ENCODE data around the gene CMIP.

CMIP gene

GRCh38 chr16:81612351-81613163 is 167.9 kb downstream of the CMIP start:
- no peak for DNase-seq

DNA sequence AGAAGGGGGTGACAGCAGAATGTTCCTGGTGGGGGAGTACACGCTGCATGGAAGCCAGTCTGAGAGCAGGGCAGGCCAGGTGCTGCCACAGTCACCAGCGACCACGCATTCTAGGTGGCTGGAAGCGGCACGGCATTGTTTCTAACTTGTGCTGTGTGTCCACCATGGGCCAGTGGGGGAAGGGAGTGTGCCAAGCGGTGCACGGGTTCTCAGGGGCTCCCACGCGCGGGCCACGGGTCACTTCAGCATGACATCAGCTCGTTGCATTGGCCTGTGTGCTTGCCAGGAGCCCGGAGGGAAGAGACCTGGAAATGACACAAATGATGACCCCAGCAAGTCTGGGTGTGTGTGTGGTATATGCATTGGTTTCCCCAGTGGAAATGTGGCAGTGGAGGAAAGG is 169.6 kb downstream of the CMIP start:
- DNase-seq: no peak

DNA sequence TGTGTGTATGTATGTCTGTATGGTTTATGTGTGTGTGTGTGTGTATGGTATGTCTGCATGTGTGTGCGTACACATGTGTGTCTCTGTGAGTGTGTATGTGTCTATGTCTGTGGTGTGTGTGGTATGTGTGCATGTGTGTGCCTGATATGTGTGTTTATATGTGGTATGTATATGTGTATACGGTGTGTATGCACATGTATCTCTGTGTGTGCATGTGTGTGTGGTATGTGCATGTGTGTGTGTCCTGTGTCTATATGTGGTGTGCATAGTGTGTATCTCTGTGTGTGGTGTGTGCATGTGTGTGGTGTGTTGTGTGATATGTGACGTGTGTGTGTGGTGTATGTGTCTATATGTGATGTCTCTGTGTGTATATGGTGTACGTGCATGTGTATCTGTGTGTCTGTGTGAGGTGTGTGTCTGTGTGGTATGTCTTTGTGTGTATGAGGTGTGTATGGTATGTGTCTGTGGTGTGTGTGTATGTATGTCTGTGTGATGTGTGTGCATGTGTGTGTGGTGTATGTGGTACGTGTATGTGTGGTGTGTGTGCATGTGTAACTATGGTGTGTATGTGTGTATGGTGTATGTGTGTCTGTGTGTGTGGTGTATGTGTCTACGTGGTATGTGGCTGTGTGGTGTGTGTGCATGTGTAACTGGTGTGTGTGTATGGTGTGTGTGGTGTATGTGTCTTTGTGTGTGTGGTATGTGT is 170.2 kb downstream of the CMIP start:
- DNase-seq: no peak

DNA sequence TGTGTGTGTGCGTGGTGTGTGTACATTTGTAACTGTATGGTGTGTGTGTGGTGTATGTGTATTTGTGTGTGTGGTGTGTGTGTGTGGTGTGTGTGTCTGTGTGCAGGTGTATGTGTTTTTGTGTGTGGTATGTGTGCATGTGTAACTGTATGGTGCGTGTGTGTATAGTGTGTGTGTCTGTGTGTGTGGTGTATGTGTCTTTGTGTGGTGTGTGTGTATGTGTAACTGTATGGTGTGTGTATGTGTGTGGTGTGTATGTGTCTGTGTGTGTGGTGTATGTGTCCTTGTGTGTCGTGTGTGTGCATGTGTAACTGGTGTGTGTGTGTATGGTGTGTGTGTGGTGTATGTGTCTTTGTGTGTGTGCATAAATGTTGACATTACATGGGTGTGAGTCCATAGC is 170.8 kb downstream of the CMIP start:
- no peak for DNase-seq

DNA sequence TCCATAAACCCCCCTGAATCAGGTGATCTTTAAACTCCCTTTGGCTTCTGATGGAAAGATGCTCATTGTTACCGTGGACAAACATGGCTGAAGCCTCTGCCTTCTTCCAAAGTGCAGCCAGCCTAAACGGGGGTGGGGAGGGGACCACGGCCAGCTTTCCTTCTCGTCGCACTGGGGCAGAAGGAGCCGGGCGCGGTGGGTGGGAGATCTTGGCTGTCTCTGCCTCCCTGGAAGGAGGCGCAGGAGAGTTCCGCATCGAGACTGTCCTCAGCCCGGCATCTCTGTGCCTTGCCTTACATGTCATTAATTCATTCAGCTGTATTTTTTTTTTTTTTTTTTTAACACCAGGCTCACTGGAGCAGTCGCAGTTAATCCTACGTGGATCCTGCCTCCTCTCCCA is 171.2 kb downstream of the CMIP start:
- no peak for DNase-seq

- no peak for DNase-seq
These were observed 171.9 kb downstream of the CMIP start for GRCh38 chr16:81616321-81617020.

- no peak for DNase-seq
These were observed 172.4 kb downstream of the CMIP start for GRCh38 chr16:81617021-81617346.

GRCh38 chr16:81618187-81618586 is 173.6 kb downstream of the CMIP start:
- no peak for DNase-seq

DNA sequence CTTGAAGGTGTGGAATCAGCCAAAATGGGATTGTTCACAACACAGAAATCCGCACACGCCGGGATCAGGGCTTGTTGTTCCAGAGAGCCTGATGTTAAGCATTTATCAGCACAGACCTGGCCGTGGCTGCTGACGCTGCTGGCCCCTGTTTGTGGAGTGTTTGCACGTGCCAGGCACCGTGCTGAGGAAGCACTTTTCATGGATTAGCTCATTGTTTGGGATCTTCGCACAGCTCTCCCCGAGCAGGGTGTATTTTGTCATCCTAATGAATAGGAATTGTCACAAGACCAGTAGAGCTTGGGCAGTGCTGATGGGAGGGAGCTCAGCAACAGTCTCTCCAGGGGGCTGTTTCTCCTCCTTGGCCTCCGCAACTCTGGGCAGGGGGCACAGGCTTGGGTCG is 174.1 kb downstream of the CMIP start:
- no peak for DNase-seq

GRCh38 chr16:81620029-81620428 is 175.4 kb downstream of the CMIP start:
- DNase-seq: no peak

GRCh38 chr16:81620796-81621195 is 176.2 kb downstream of the CMIP start:
- no peak for DNase-seq

GRCh38 chr16:81621496-81621895 is 176.9 kb downstream of the CMIP start:
- no peak for DNase-seq

DNA sequence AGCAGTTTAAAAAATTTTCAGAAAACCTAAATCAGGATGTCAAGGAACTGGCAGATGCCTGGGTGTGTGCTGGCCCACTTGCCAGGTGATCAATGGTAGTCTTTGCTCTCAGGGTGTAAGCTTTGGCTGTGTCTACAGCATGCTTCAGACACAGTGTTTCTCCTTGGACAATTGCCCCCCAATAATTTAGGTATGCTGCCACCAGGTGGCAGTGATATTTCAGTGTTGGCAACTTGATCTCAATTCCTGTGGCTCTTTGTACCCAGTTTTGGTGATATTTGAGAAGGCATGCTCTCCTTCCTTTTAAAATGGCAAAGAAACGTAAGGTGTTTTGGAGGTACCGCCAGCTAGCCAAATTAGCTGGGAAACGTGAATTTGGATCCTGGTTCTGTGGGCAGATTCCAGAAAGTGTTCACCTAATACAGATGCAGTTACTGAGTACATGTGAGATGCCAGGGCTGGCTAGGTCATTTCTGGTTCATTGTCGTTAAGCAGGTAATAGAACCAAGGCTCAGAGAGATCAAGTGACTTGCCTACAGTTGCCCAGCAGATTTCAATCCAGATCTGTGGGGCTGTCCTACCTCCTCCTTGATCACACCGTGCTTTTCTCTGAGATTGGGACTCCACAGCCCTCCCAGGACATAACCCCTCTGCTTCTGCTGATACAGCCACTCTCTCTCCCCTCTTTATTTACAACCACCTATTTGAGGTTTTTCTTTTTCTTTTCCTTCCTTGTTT is 178.9 kb downstream of the CMIP start:
- peak; percentile 44 to 55 for DNase-seq

DNA sequence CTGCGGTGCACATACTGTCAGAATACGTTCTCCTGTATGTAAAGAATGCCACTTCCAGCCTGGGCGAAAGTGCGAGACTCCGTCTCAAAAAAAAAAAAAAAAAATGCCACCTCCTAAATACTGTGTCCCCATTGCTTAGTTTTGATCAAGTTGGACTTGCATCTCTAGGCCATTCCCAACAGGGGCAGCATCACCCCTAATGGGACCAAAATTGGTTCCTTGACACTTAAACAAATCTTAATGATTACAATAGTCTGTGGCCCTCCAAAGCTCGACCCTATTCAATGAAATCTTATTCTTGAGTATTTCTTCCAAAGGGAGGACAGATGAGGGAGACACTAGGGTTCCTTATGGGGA is 179.8 kb downstream of the CMIP start:
- no peak for DNase-seq

- DNase-seq: no peak
These were observed 180.3 kb downstream of the CMIP start for GRCh38 chr16:81624760-81625543.

- DNase-seq: no peak
These were observed 181.0 kb downstream of the CMIP start for GRCh38 chr16:81625544-81626153.

DNA sequence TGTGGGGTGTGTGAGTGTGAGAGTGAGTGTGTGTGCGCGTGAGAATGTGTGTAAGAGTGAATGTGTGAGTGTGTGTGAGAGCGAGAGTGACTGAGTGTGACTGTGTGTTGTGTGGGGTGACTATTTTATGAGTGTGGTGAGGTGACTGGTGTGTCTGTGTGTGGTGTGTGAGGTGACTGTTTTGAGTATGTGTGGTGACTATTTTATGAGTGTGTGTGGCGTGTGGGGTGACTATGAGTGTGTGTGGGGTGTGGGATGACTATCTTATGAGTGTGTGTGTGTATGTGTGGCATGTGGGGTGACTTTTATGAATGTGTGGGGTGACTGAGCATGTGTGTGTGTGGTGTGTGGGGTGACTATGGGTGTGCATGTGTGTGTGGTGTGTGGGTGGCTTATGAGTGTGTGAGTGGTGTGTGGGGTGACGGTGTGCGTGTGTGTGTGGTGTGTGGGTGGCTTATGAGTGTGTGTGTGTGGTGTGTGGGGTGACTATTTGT is 181.6 kb downstream of the CMIP start:
- no peak for DNase-seq

GRCh38 chr16:81627024-81627423 is 182.4 kb downstream of the CMIP start:
- DNase-seq: no peak

- DNase-seq: no peak
These were observed 183.2 kb downstream of the CMIP start for GRCh38 chr16:81627729-81628244.

GRCh38 chr16:81629034-81629802 is 184.6 kb downstream of the CMIP start:
- no peak for DNase-seq

All from SHP77 (cell line).